ENCODE measurements around the gene SLC6A4. TPM values are rescaled to one million over a fixed set of nuclear protein-coding genes. Genes with fewer than 3 reads are reported as not detected.

Gene SLC6A4
- total RNA-seq, 1 donor from 2014 or later, result 9.4 TPM

DNA sequence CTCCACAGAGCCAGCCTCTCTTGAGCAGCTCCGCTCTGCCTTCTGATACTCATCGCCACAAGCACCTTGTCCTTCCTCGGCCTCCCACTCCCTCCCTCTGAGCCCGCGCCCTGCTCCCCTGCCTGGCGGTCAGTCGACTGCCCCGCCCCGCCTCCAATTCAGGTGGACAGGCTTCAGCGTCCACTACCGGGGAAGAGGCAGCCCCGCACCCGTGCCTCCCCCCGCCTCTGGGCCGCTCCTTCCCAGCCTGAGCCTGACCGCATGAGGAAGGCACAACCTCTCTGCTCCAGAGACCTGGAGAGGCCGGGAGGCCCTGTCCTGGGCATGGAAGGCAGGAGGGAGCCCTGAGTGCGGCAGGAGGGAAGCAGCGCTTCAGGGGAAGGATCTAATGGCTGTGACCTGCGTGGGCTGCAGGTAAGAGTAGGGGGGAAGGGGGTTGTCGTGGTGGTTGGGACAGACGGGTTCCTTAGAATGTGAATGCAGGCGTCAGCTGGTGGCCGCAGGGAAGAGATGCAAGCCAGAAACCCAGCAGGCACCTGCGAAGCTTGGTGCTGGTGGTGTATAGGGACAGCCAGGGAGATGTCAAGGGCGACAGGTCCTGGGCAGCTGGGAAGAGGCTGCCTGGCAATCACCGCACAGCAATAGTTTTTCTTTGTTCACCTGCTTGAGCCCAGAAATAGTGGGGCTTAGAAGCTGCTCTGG is 3.0 kb upstream of the SLC6A4 start:
- Mint-ChIP-seq H3K4me1 (ENCODE audit: unreplicated experiment) (peaks cover 20% of the 10 kb centered on the region), H3K9me3 (peaks cover 4% of the 10 kb centered on the region), H3K27me3 (peaks cover 58% of the 10 kb centered on the region), H3K27ac (peak overlapping the region; percentile 80), H3K4me3 (peak overlapping the region; percentile 83), H3K36me3 (no peaks in the 10 kb centered on the region)
- no peak for DNase-seq (ENCODE audit: extremely low spot score, unreplicated experiment)
- TF ChIP-seq, protein P1, sequence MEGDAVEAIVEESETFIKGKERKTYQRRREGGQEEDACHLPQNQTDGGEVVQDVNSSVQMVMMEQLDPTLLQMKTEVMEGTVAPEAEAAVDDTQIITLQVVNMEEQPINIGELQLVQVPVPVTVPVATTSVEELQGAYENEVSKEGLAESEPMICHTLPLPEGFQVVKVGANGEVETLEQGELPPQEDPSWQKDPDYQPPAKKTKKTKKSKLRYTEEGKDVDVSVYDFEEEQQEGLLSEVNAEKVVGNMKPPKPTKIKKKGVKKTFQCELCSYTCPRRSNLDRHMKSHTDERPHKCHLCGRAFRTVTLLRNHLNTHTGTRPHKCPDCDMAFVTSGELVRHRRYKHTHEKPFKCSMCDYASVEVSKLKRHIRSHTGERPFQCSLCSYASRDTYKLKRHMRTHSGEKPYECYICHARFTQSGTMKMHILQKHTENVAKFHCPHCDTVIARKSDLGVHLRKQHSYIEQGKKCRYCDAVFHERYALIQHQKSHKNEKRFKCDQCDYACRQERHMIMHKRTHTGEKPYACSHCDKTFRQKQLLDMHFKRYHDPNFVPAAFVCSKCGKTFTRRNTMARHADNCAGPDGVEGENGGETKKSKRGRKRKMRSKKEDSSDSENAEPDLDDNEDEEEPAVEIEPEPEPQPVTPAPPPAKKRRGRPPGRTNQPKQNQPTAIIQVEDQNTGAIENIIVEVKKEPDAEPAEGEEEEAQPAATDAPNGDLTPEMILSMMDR (conservative IDR thresholded peaks at IDR 0.05), result no peak

- no peak for DNase-seq (ENCODE audit: extremely low spot score, unreplicated experiment)
- Mint-ChIP-seq H3K4me1 (ENCODE audit: unreplicated experiment) (peaks cover 18% of the 10 kb centered on the region), H3K27me3 (peaks cover 63% of the 10 kb centered on the region), H3K36me3 (no peaks in the 10 kb centered on the region), H3K27ac (peak overlapping the region; percentile 80), H3K9me3 (peaks cover 4% of the 10 kb centered on the region), H3K4me3 (peak overlapping the region; percentile 83)
- TF ChIP-seq, protein P1 (conservative IDR thresholded peaks at IDR 0.05), result no peak
Measured at GRCh38 chr17:30238003-30238344, 2.5 kb upstream of the SLC6A4 start.

- peaks cover 23% of the 10 kb centered on the region for H3K4me1 Mint-ChIP-seq (ENCODE audit: unreplicated experiment)
- no peak for DNase-seq (ENCODE audit: extremely low spot score, unreplicated experiment)
Measured at GRCh38 chr17:30237296-30238002, 2.0 kb upstream of the SLC6A4 start.

DNA sequence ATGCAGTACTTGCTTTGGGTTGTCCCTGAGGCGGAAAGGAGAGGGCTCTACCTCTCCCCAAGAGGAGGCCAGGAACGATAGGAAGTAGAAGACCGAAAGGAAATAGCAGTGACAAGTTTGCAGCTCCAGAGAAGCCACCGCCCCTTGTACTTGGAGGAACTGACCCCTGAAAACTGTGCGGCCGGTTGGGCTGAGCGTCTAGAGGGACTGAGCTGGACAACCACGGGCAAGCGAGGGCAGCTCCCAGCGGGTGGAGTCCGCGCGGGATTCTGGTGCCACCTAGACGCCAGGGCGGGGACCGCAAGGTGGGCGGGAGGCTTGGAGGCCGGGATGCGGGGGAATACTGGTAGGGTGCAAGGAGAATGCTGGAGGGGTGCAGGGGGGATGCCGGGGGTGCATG is 1.3 kb upstream of the SLC6A4 start:
- peaks cover 75% of the 10 kb centered on the region for H3K27me3 Mint-ChIP-seq
- no peak for DNase-seq (ENCODE audit: extremely low spot score, unreplicated experiment)
- TF ChIP-seq, protein P1 (conservative IDR thresholded peaks at IDR 0.05), result peak; percentile 54
- H3K36me3 Mint-ChIP-seq, result no peaks in the 10 kb centered on the region
- H3K4me1 Mint-ChIP-seq (ENCODE audit: unreplicated experiment), result peaks cover 29% of the 10 kb centered on the region
- H3K4me3 Mint-ChIP-seq, result peak overlapping the region; percentile 67
- H3K27ac Mint-ChIP-seq, result no peak overlapping the region
- H3K9me3 Mint-ChIP-seq, result peaks cover 4% of the 10 kb centered on the region

More at GRCh38 chr17:30237296-30238002, 2.0 kb upstream of the SLC6A4 start:
- no peaks in the 10 kb centered on the region for H3K36me3 Mint-ChIP-seq
- peaks cover 69% of the 10 kb centered on the region for H3K27me3 Mint-ChIP-seq
- peak overlapping the region; percentile 22 for H3K4me3 Mint-ChIP-seq
- TF ChIP-seq, protein P1 (conservative IDR thresholded peaks at IDR 0.05), result no peak
- peak overlapping the region; percentile 50 for H3K27ac Mint-ChIP-seq
- H3K9me3 Mint-ChIP-seq, result peaks cover 4% of the 10 kb centered on the region

- H3K36me3 Mint-ChIP-seq, result no peaks in the 10 kb centered on the region
- peak overlapping the region; percentile 93 for H3K4me3 Mint-ChIP-seq
- peaks cover 76% of the 10 kb centered on the region for H3K27me3 Mint-ChIP-seq
- TF ChIP-seq, protein P1 (conservative IDR thresholded peaks at IDR 0.05), result no peak
- peaks cover 4% of the 10 kb centered on the region for H3K9me3 Mint-ChIP-seq
- no peak for DNase-seq (ENCODE audit: extremely low spot score, unreplicated experiment)
- H3K4me1 Mint-ChIP-seq (ENCODE audit: unreplicated experiment), result peaks cover 31% of the 10 kb centered on the region
- H3K27ac Mint-ChIP-seq, result peak overlapping the region; percentile 99
Measured at GRCh38 chr17:30236297-30236624, 764 bp upstream of the SLC6A4 start.

All from type B pancreatic cell (in vitro differentiated cells).